HG03025 (cell line): Measurements from ENCODE around the gene FGF12.

Source experiments
- ATAC-seq: cut with Tn5 transposase; IDR thresholded peaks from one replicate; pipeline ENCODE4 v1.9.1; 2021; ENCODE audit warnings: mild to moderate bottlenecking, moderate library complexity; ENCODE audit not compliant: unreplicated experiment, low FRiP score

The FGF12 gene

GRCh38 chr3:192433704-192434103, 293.6 kb downstream of the FGF12 start:
- ATAC-seq = no peak

DNA sequence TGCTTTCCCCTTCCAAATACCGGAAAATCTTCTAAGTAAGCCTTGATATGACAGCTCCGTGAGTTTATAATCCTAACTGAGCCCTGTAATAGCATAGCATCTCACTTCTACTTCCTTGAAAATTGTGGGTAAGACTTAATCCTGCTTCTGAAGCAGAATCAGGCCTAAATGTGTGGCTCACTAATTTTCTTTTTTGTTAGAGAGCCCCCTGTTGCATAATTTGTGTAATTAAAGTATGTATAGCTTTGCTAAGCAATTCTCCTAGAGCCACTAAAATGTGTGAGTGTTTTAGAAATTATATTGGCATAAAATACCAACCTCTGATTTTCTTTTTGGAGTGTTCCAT, 304.4 kb downstream of the FGF12 start:
- no peak for ATAC-seq

DNA sequence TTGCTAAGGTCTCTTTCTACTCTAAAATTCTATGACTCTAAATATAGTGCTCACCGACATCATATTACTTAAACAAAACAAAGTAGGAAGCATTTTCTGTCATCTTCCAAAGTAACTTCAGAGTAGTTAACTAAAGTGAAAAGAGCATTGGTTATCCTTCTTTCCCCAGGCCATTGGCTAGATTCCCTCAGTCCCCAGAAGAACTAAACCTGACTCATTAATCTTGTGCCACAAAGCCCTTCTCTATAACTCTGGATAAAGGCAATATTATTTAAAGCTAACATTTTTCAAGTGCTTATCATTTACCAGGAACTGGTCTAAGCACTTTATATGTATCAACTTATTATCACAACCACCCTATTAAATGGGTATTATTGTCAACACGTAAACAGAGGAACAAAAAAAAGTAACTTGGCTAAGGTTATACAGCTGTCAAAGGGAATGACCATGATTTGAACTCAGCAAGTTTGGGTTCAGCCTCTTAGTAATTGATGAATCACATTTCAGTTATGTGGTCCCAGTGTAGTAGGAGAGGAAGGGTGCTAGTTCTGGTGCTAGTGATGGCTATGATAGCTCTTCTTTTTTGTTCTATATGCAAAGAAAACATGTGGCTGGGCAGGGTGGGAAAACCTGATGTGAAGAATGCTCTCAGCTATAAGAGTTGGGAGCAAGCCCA, 304.9 kb downstream of the FGF12 start:
- ATAC-seq = no peak

- ATAC-seq = no peak
Observed at GRCh38 chr3:192419312-192419711, 308.0 kb downstream of the FGF12 start.

DNA sequence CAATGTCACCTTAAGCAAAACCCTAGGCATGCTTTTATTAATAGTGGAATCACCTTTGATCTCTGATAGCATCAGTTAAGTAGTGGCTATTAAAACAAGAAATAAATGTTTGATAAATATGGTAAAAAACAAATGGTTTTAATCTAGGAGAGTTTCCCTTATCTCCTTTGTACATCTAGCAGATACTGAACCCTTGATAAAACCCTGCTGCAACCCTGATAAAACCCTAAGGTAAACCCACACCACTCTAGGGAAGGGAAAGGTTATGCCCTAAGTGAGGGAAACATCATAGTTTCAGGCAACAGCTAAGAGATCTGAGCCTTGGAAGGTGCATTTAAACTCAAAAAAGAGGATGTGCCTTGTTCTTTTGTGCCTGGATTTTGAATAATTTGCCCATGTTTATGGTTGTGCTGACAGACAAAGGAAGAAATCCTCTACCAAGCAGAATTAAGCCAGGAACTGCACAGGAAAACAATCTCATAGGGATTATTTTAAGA, 309.7 kb downstream of the FGF12 start:
- no peak for ATAC-seq

GRCh38 chr3:192417017-192417416, 310.3 kb downstream of the FGF12 start:
- no peak for ATAC-seq

- no peak for ATAC-seq
Observed at GRCh38 chr3:192413461-192413860, 313.9 kb downstream of the FGF12 start.

- no peak for ATAC-seq
Observed at GRCh38 chr3:192410684-192410960, 316.7 kb downstream of the FGF12 start.

- ATAC-seq = no peak
Observed at GRCh38 chr3:192409838-192410683, 317.3 kb downstream of the FGF12 start.

GRCh38 chr3:192409201-192409837, 318.0 kb downstream of the FGF12 start:
- ATAC-seq = no peak

GRCh38 chr3:192408647-192409200, 318.6 kb downstream of the FGF12 start:
- ATAC-seq = no peak

- ATAC-seq = no peak
Observed at GRCh38 chr3:192408007-192408646, 319.2 kb downstream of the FGF12 start.

DNA sequence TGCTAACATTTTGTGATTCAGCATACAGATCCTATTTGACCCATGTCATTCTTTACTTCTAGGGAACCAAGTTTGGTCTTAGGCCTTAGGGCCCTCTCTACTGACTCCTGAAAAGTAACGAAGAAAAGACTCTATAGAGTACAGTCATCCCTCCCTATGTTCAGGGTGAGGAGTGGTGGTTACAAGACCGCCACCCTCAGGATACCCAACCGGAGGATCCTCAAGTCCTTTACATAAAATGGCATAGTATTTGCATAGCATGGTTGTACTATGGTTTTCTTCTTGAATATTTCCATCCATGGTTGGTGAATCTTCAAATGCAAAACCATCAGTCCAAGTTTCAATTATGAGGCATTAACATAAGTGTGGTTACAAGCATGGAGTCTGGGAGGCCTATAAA, 327.6 kb downstream of the FGF12 start:
- no peak for ATAC-seq

GRCh38 chr3:192397012-192397411, 330.3 kb downstream of the FGF12 start:
- ATAC-seq = no peak

DNA sequence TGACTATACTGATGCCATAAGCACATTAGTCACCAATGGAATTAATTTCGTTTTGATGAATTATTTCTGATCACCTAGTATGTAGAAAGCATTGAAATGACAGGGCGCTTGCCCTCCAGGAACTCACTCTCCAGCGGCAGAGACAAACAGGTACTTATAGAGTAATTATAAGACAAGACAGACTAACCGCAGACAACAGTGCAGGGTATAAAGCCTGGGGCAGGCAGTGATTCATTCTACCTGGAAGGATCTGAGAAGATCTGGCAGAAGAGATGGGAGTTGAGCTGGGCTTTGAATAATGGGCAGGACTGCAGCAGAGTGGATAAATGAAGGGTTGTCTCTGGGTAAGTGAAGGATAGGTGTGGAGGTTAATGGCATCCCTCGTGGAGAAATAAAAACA, 331.8 kb downstream of the FGF12 start:
- ATAC-seq = no peak

- ATAC-seq = no peak
Observed at GRCh38 chr3:192392986-192393385, 334.4 kb downstream of the FGF12 start.

DNA sequence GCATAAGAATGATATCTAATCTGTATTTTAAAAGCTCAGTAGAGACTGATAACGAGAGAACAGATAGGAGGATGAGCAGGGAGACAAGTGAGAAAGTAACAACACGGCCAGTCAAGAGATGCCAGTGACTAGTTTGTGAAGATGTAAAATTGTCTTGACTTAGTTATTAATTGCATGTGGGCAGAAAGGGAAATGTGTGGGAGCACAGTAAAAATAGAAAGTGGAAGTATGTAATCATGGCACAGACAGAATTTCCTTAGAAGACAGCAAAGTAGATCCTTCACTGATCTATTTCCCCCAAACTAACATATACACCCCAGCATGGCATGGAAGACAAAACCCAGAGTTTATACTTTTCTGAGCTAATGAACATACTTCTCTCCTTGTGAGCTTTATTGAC, 344.5 kb downstream of the FGF12 start:
- ATAC-seq = no peak

- no peak for ATAC-seq
Observed at GRCh38 chr3:192373586-192373985, 353.8 kb downstream of the FGF12 start.

- ATAC-seq = no peak
Observed at GRCh38 chr3:192373032-192373431, 354.3 kb downstream of the FGF12 start.

GRCh38 chr3:192372616-192373015, 354.7 kb downstream of the FGF12 start:
- no peak for ATAC-seq

GRCh38 chr3:192371870-192372400, 355.4 kb downstream of the FGF12 start:
- ATAC-seq = no peak
